Nephron (organoid): ENCODE results near the gene HMG20B.

Experiments used
- H3K27ac Mint-ChIP-seq, 3 experiments: 2 replicates each; pipeline ENCODE4 v1.8.0; 2020; ENCODE audit warnings: mixed read lengths in 3 of 3, mild to moderate bottlenecking in 2 of 3, moderate library complexity in 1 of 3
- H3K27me3 Mint-ChIP-seq: 2 replicates; pipeline ENCODE4 v1.8.0; 2021; ENCODE audit warnings: low read depth, mild to moderate bottlenecking, moderate library complexity, mixed read lengths
- H3K36me3 Mint-ChIP-seq: 2 replicates; pipeline ENCODE4 v1.8.0; 2020; ENCODE audit warnings: low read depth, mixed read lengths
- H3K4me1 Mint-ChIP-seq: 2 replicates; pipeline ENCODE4 v1.8.0; 2020; ENCODE audit warnings: mixed read lengths
- H3K4me3 Mint-ChIP-seq, 3 experiments: 2 replicates each; pipeline ENCODE4 v1.8.0; 2020; ENCODE audit warnings: mild to moderate bottlenecking in 3 of 3, mixed read lengths in 3 of 3, moderate library complexity in 2 of 3
- H3K9me3 Mint-ChIP-seq: 2 replicates; pipeline ENCODE4 v1.8.0; 2020; ENCODE audit warnings: mixed read lengths
- CTCF ChIP-seq, 3 experiments: fragments of 200-600 bp; sonication (generic); IDR thresholded peaks; one replicate each; pipeline ENCODE4 v1.5.0; 2021; ENCODE audit warnings: antibody characterized with exemption in 3 of 3; ENCODE audit not compliant: unreplicated experiment in 3 of 3

HMG20B gene

DNA sequence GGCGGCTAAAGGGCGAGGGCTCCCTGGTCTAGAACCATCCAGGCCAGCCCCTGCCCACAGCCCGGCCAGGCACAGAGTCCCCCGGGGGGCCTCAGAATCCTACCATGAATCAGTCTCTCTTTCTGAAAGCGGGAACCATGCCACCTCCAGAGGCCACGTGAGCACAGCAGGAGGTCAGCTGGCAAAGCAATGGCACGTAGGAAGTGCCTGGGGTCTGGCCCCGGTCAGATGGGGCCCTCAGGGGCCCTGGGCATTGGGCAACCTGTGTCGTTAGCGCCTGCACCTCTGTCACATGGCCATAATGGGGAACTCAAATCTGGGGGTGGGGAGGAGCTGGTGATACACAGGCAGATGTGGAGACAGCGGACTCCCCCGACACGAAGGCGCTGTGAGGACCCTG is 24.1 kb upstream of the HMG20B start:
- no peak overlapping the region for H3K4me3 Mint-ChIP-seq
- H3K4me1 Mint-ChIP-seq = no peaks in the 10 kb centered on the region
- TF ChIP-seq CTCF (IDR thresholded peaks at IDR 0.05; ENCODE audit: unreplicated experiment in 3 of 3) = no peak
- no peaks in the 10 kb centered on the region for H3K27me3 Mint-ChIP-seq
- H3K27ac Mint-ChIP-seq = no peak overlapping the region
- H3K36me3 Mint-ChIP-seq = peaks cover 5% of the 10 kb centered on the region
- no peaks in the 10 kb centered on the region for H3K9me3 Mint-ChIP-seq

- H3K27ac Mint-ChIP-seq = no peak overlapping the region
- H3K36me3 Mint-ChIP-seq = peaks cover 5% of the 10 kb centered on the region
- no peak overlapping the region for H3K4me3 Mint-ChIP-seq
- no peaks in the 10 kb centered on the region for H3K9me3 Mint-ChIP-seq
- H3K4me1 Mint-ChIP-seq = peaks cover 5% of the 10 kb centered on the region
- no peaks in the 10 kb centered on the region for H3K27me3 Mint-ChIP-seq
- no peak for TF ChIP-seq CTCF (IDR thresholded peaks at IDR 0.05; ENCODE audit: unreplicated experiment in 3 of 3)
These were observed 22.9 kb upstream of the HMG20B start for GRCh38 chr19:3549816-3550215.

GRCh38 chr19:3550947-3551791 is 21.6 kb upstream of the HMG20B start:
- no peak for TF ChIP-seq CTCF (IDR thresholded peaks at IDR 0.05; ENCODE audit: unreplicated experiment in 3 of 3)
- no peak overlapping the region for H3K27ac Mint-ChIP-seq

GRCh38 chr19:3551792-3552095 is 21.0 kb upstream of the HMG20B start:
- TF ChIP-seq CTCF (IDR thresholded peaks at IDR 0.05; ENCODE audit: unreplicated experiment in 3 of 3) = no peak

More at GRCh38 chr19:3550947-3551791, 21.6 kb upstream of the HMG20B start:
- Mint-ChIP-seq H3K27me3 (no peaks in the 10 kb centered on the region), H3K36me3 (no peaks in the 10 kb centered on the region), H3K4me1 (peaks cover 13% of the 10 kb centered on the region), H3K9me3 (no peaks in the 10 kb centered on the region), H3K4me3 (no peak overlapping the region)

DNA sequence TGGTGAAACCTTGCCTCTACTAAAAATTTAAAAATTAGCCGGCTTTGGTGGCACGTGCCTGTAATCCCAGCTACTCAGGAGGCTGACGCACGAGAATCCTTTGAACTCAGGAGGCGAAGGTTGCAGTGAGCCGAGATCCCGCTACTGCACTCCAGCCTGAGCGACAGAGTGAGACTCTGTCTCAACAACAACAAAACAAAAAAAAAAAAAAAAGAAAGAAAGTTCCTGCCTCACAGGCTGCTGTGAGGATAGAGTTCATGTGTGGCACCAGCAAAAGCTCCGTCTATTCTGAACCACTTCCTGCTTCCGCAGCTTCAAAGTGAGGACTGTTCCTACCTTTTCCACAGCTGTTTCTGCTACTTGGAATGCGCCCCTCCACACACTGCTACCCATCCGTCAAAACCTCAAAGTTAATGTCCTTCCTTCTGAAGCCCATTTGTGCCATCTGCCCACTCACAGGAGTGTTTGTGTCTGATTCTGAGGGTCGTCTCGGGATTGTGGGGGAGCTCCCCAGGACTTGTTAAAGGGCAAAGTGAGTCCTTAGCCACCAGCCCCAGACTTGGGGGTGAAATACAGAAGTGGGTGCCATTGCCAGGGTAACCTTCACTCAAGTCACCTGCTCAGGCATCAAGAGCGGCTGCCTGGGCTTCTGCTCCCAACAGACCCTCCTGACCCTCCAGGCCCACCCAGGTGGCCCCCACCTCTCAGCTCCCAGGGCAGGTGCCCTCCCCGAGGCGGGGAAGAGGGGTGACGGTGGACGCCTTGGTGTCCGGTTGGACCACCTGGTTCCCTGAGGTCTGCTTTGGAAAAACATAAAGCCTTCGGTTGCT is 18.3 kb upstream of the HMG20B start:
- H3K4me3 Mint-ChIP-seq = peak overlapping the region; percentile 75 to 96 (median 81)
- no peaks in the 10 kb centered on the region for H3K27me3 Mint-ChIP-seq
- H3K4me1 Mint-ChIP-seq = peaks cover 25% of the 10 kb centered on the region
- no peak for TF ChIP-seq CTCF (IDR thresholded peaks at IDR 0.05; ENCODE audit: unreplicated experiment in 3 of 3)
- peak overlapping the region in 2 of 3 experiments; percentile 58 to 59 for H3K27ac Mint-ChIP-seq
- H3K9me3 Mint-ChIP-seq = no peaks in the 10 kb centered on the region
- no peaks in the 10 kb centered on the region for H3K36me3 Mint-ChIP-seq

More at GRCh38 chr19:3551792-3552095, 21.0 kb upstream of the HMG20B start:
- Mint-ChIP-seq H3K4me1 (peaks cover 19% of the 10 kb centered on the region), H3K27ac (no peak overlapping the region), H3K9me3 (no peaks in the 10 kb centered on the region), H3K4me3 (no peak overlapping the region), H3K27me3 (no peaks in the 10 kb centered on the region), H3K36me3 (no peaks in the 10 kb centered on the region)
